A549 (cell line): ENCODE results near the gene NPPA.

Source experiments
- CTCF ChIP-seq: fragments of >200 bp; sonication (Bioruptor Twin); formaldehyde crosslinking; IDR thresholded peaks from 3 replicates; pipeline ENCODE4 v1.5.1; 2016
- EP300 ChIP-seq, 2 experiments: fragments of >200 bp; sonication (Bioruptor Twin); formaldehyde crosslinking; IDR thresholded peaks; 2 replicates in 1 of 2; 3 replicates in 1 of 2; pipeline ENCODE4 v1.6.1; 2016 to 2017
- KDM5A ChIP-seq: fragments of 200-600 bp; sonication (generic); IDR thresholded peaks from 2 replicates; pipeline ENCODE4 v1.6.1; 2016; ENCODE audit warnings: antibody characterized with exemption, mild to moderate bottlenecking
- REST ChIP-seq: fragments of 200-600 bp; sonication (generic); IDR thresholded peaks from 2 replicates; pipeline ENCODE4 v1.6.1; 2016; ENCODE audit warnings: antibody characterized with exemption, mild to moderate bottlenecking, moderate library complexity

- TF ChIP-seq KDM5A (no peak), CTCF (no peak), EP300 (IDR thresholded peaks at IDR 0.05) (no peak), REST (no peak)
Measured at GRCh38 chr1:11857164-11857851, 9.7 kb upstream of the NPPA start.
